Kidney epithelial cell (primary cell): ENCODE data around the gene PHF11. TPM values are rescaled to one million over a fixed set of nuclear protein-coding genes. Genes with fewer than 3 reads are reported as not detected.
"Not testable (repeated sequence)": the region's sequence is repeated elsewhere in the genome, so short reads cannot be mapped to it uniquely, and the experiment has no call there.

ENCODE experiments used
- DNase-seq: peaks from one replicate; pipeline ENCODE4 v3.0.0-alpha.2; 2010; ENCODE audit warnings: low read depth
- H3K27me3 ChIP-seq: 2 replicates; pipeline ENCODE4 v1.6.0; 2011; ENCODE audit warnings: low read length; ENCODE audit not compliant: control insufficient read depth, insufficient read depth
- H3K36me3 ChIP-seq: 2 replicates; pipeline ENCODE4 v1.5.1; 2011; ENCODE audit warnings: low read length; ENCODE audit not compliant: control insufficient read depth, insufficient read depth
- H3K4me3 ChIP-seq: 2 replicates; pipeline ENCODE4 v1.5.1; 2011; ENCODE audit warnings: low read depth, mild to moderate bottlenecking, control low read depth, low read length
- total RNA-seq: library from RNA; depleted of rRNA; stranded (reverse); fragments of >200 nt; gene quantifications from 2 replicates; pipeline ENCODE4 v1.2.3, GENCODE V29; 2015
- TF ChIP-seq, protein P1 (sequence below): IDR thresholded peaks from 2 replicates; pipeline ENCODE4 v1.5.1; 2011; ENCODE audit warnings: mild to moderate bottlenecking, moderate library complexity, low read length, control low read depth, inconsistent platforms; ENCODE audit not compliant: insufficient read depth, poor library complexity, severe bottlenecking

The PHF11 gene
- total RNA-seq, 1 donor from 2014 or later, result 24.9 TPM

DNA sequence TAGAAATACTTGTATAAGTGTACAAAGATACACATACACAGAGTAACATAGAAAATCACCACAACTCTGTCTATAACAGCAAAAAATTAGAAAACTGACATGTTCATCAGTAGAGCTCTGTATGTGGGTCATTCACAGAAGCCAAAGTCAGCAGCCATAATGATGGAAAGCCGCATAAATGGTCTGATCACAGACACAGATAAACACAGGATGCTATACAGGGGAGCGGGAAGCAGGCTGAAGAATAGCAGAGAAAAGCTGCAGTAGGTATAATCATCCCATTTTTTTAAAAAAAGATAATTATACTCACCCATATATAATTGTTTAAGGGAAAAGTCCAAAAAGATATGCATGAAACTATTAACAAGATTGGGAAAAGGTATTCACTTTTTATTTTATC is 58.1 kb downstream of the PHF11 start:
- TF ChIP-seq, protein P1, sequence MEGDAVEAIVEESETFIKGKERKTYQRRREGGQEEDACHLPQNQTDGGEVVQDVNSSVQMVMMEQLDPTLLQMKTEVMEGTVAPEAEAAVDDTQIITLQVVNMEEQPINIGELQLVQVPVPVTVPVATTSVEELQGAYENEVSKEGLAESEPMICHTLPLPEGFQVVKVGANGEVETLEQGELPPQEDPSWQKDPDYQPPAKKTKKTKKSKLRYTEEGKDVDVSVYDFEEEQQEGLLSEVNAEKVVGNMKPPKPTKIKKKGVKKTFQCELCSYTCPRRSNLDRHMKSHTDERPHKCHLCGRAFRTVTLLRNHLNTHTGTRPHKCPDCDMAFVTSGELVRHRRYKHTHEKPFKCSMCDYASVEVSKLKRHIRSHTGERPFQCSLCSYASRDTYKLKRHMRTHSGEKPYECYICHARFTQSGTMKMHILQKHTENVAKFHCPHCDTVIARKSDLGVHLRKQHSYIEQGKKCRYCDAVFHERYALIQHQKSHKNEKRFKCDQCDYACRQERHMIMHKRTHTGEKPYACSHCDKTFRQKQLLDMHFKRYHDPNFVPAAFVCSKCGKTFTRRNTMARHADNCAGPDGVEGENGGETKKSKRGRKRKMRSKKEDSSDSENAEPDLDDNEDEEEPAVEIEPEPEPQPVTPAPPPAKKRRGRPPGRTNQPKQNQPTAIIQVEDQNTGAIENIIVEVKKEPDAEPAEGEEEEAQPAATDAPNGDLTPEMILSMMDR, result no peak
- no peaks in the 10 kb centered on the region for H3K27me3 ChIP-seq
- peaks cover 2% of the 10 kb centered on the region for H3K36me3 ChIP-seq

DNA sequence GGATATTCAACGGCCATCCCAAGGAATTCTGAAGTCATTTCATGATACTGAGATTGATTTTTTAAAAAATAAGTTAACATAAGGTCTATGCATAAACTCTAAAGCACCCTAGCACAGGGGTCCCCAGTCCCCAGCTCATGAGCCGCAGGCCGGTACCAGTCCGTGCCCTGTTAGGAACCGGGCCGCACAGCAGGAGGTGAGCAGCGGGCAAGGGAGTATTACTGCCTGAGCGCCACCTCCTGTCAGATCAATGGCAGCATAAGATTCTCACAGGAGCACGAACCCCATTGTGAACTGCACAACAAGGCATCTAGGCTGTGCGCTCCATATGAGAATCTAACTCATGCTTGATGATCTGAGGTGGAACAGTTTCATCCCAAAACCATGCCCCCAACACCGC is 58.6 kb downstream of the PHF11 start:
- H3K4me3 ChIP-seq, result no peak overlapping the region
- H3K36me3 ChIP-seq, result peaks cover 2% of the 10 kb centered on the region
- no peak for DNase-seq
- TF ChIP-seq, protein P1, result no peak
- H3K27me3 ChIP-seq, result no peaks in the 10 kb centered on the region

More for the DNA sequence above, 58.1 kb downstream of the PHF11 start:
- DNase-seq, result no peak
- H3K4me3 ChIP-seq, result no peak overlapping the region

DNA sequence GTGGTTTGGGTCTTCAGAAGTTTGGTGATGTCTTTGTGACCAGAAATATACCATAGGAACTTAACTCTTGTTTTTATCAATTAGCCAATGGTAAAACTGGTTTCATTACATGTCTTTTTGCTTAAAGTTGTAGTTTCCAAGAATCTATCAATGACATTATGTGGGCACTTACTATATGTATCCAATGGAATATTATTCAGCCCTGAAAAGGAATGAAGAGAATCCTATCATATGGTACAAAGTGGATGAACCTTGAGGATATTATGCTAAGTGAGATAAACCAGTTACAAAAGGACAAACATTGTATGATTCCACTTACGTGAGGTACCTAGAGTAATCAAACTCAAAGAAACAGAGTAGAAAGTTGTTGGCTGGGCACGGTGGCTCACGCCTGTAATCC is 63.3 kb downstream of the PHF11 start:
- no peaks in the 10 kb centered on the region for H3K27me3 ChIP-seq
- peaks cover 2% of the 10 kb centered on the region for H3K36me3 ChIP-seq
- H3K4me3 ChIP-seq, result no peak overlapping the region
- DNase-seq, result no peak
- TF ChIP-seq, protein P1, result no peak

DNA sequence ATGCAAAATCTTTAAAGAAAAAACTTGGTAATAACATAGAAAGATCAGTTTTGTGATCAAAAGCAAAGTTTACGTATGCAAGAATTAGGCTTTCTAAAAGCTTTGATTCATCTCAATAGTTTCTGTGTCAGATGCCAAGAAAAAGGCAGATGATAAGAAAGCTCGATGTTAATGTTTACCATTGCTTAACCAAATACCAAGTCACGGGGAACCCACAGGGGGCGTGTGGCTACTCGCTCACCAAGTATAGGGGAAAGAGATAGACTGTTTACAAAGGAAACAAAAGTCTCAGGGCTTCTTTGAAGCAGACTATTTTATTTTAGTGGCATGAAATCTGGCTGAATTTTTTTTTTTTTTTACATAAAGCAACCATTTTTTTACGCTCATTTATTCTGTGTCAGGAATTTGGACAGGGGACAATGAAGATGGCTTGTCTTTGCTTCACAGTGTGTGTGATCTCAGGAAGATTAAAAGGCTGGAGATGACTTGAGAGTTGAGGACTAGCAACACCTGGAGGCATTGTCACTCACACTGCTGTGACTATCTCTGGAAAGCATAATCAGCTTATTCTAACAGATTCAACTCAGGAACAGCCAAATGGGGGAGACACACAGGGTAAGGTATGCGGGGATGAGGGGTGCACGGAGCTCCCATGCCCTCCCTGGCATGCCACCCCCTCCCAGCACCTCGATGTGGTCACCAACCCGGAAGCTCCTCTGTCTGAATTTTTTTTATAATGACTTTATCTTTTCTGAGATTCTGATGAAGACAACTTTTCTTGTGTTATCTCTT is 64.7 kb downstream of the PHF11 start:
- peaks cover 2% of the 10 kb centered on the region for H3K36me3 ChIP-seq
- H3K4me3 ChIP-seq, result no peak overlapping the region
- peak; percentile 28 for DNase-seq
- TF ChIP-seq, protein P1, result peak; percentile 49
- no peaks in the 10 kb centered on the region for H3K27me3 ChIP-seq

DNA sequence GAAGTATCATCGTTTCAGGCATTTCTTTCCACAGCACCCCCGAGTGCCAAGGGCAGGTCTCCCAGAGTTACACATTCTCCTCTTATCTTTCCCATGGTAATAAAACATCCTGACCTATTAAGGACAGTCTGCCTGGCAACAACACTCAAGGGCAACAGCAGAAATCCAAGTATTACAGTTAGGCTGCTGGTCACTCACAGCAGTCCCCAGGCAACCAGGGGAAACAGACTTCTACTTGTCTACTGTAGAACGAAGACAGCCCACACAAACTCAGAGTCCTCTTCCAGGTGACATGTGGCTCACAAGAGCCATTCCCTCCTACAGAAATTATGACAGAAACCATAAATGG is 65.3 kb downstream of the PHF11 start:
- TF ChIP-seq, protein P1, result no peak
- peaks cover 2% of the 10 kb centered on the region for H3K36me3 ChIP-seq
- H3K27me3 ChIP-seq, result no peaks in the 10 kb centered on the region
- no peak overlapping the region for H3K4me3 ChIP-seq
- no peak for DNase-seq

DNA sequence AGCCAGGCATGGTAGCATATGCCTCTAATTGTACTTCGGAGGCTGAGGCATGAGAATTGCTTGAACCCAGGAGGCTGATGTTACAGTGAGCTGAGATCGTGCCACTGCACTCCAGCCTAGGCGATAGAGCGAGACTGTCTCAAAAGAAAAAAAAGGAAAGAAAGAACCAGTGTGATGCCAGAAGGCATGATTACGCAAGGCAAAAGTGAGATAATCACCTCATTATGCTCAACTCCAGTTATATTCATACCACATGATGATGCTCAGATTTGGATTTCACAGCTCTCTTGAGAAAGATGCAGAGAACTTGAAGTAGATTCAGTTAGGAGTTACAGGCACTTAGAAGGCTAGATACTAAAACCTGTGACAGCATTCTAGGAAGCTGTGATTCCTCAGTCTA is 67.8 kb downstream of the PHF11 start:
- TF ChIP-seq, protein P1, result no peak
- Histone ChIP-seq H3K27me3 (no peaks in the 10 kb centered on the region), H3K36me3 (no peaks in the 10 kb centered on the region), H3K4me3 (no peak overlapping the region)
- DNase-seq, result no peak

DNA sequence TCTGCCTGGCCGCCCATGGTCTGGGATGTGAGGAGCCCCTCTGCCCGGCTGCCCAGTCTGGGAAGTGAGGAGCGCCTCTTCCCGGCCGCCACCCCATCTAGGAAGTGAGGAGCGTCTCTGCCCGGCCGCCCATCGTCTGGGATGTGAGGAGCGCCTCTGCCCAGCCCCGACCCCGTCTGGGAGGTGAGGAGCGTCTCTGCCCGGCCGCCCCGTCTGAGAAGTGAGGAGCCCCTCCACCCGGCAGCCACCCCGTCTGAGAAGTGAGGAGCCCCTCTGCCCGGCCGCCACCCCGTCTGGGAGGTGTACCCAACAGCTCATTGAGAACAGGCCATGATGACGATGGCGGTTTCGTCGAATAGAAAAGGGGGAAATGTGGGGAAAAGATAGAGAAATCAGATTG is 69.7 kb downstream of the PHF11 start:
- not testable (repeated sequence) for H3K36me3 ChIP-seq, H3K4me3 ChIP-seq, DNase-seq, H3K27me3 ChIP-seq
